ENCODE results near the gene ZNF536. TPM values are rescaled to one million over a fixed set of nuclear protein-coding genes. Genes with fewer than 3 reads are reported as not detected.
"Not testable (repeated sequence)": the region's sequence is repeated elsewhere in the genome, so short reads cannot be mapped to it uniquely, and the experiment has no call there.

The ZNF536 gene
- total RNA-seq, 6 experiments from 2014 or later: 0.25 TPM; not detected in 5

GRCh38 chr19:30445385-30445784 is 73.2 kb downstream of the ZNF536 start:
- ATAC-seq: peak in 1 of 4 donors; percentile 27
- H3K4me1 ChIP-seq: no peaks in the 10 kb centered on the region
- DNase-seq: peak in 1 of 3 donors; percentile 16
- no CpG with 5 or more reads among the region's 29 CpGs for WGBS (ENCODE audit: insufficient coverage, low coverage, low lambda C conversion rate, missing lambda C conversion rate)
- TF ChIP-seq POLR2A (IDR thresholded peaks at IDR 0.05): no peak
- no peak for TF ChIP-seq CTCF (IDR thresholded peaks at IDR 0.05)
- no peaks in the 10 kb centered on the region for H3K36me3 ChIP-seq
- intact Hi-C loops (cut with DNase I): no loop called here
- no peak overlapping the region for H3K27ac ChIP-seq
- no peak overlapping the region for H3K4me3 ChIP-seq
- peaks cover 0 to 3% of the 10 kb centered on the region in 2 donors for H3K27me3 ChIP-seq
- no peaks in the 10 kb centered on the region for H3K9me3 ChIP-seq

DNA sequence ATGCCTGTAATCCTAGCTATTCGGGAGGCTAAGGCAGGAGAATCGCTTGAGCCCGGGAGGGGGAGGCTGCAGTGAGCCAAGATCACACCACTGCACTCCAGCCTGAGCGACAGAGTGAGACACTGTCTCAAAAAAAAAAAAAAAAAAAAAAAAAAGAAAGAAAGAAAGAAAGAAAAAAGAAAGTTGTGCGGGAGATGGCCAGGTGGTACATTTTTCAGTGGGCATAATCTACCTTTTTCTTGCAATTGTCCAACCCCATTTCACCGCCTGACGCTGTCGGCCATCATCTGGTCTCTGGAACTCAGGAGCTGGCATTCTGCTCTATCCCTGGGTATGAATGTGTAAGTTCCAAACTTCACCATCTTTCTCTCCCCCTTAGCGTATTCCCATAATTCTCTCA is 73.9 kb downstream of the ZNF536 start:
- H3K27ac ChIP-seq; H3K9me3 ChIP-seq; H3K4me1 ChIP-seq; DNase-seq; H3K27me3 ChIP-seq; ATAC-seq; intact Hi-C loops (cut with DNase I); H3K4me3 ChIP-seq; H3K36me3 ChIP-seq: not testable (repeated sequence)
- WGBS (ENCODE audit: insufficient coverage, low coverage, low lambda C conversion rate, missing lambda C conversion rate): 93% methylated on average over 5 of the region's 9 CpGs

GRCh38 chr19:30446850-30447552 is 74.8 kb downstream of the ZNF536 start:
- Histone ChIP-seq H3K4me1 (no peaks in the 10 kb centered on the region), H3K27me3 (peaks cover 0 to 3% of the 10 kb centered on the region in 2 donors), H3K9me3 (no peaks in the 10 kb centered on the region), H3K4me3 (no peak overlapping the region), H3K27ac (no peak overlapping the region), H3K36me3 (no peaks in the 10 kb centered on the region)
- intact Hi-C loops (cut with DNase I): no loop called here
- no peak for TF ChIP-seq POLR2A (IDR thresholded peaks at IDR 0.05)
- TF ChIP-seq CTCF (IDR thresholded peaks at IDR 0.05): no peak
- WGBS (ENCODE audit: insufficient coverage, low coverage, low lambda C conversion rate, missing lambda C conversion rate): 56% methylated on average over 10 of the region's 10 CpGs
- DNase-seq: no peak
- ATAC-seq: no peak

DNA sequence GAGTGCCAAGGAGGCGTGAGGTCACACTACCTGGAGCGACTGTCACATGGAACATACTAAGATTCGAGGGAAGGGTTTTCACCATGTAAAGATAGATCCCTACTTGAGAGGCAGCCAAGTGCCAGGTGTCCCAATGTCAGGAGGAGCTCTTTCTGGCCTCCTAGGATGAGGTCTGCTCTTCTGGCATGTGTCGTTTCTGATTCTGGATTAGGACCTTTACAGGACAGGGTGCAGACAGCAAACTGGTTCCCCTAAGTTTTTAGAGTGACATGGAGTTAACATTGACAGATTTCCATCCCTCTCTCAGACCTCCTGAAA is 75.3 kb downstream of the ZNF536 start:
- no peak for TF ChIP-seq CTCF (IDR thresholded peaks at IDR 0.05)
- TF ChIP-seq POLR2A (IDR thresholded peaks at IDR 0.05): no peak
- H3K27ac ChIP-seq: no peak overlapping the region
- intact Hi-C loops (cut with DNase I): no loop called here
- no peaks in the 10 kb centered on the region for H3K36me3 ChIP-seq
- H3K4me3 ChIP-seq: no peak overlapping the region
- no peaks in the 10 kb centered on the region for H3K9me3 ChIP-seq
- ATAC-seq (no peak), DNase-seq (no peak)
- peaks cover 0 to 3% of the 10 kb centered on the region in 2 donors for H3K27me3 ChIP-seq
- 61% methylated on average over 3 of the region's 4 CpGs for WGBS (ENCODE audit: insufficient coverage, low coverage, low lambda C conversion rate, missing lambda C conversion rate)
- H3K4me1 ChIP-seq: no peaks in the 10 kb centered on the region

- DNase-seq (no peak), ATAC-seq (no peak)
- Histone ChIP-seq H3K4me1 (no peaks in the 10 kb centered on the region), H3K9me3 (no peaks in the 10 kb centered on the region), H3K36me3 (no peaks in the 10 kb centered on the region), H3K27me3 (peaks cover 0 to 3% of the 10 kb centered on the region in 2 donors), H3K27ac (no peak overlapping the region), H3K4me3 (no peak overlapping the region)
- intact Hi-C loops (cut with DNase I): no loop called here
- WGBS (ENCODE audit: insufficient coverage, low coverage, low lambda C conversion rate, missing lambda C conversion rate): 36% methylated on average over 9 of the region's 9 CpGs
- TF ChIP-seq POLR2A (IDR thresholded peaks at IDR 0.05) (no peak), CTCF (IDR thresholded peaks at IDR 0.05) (no peak)
Observed at GRCh38 chr19:30448386-30449077, 76.3 kb downstream of the ZNF536 start.

Measured in right lobe of liver (tissue), 6 donors.